Central memory CD4-positive, alpha-beta T cell (primary cell): ENCODE results near the gene FGGY.

Source experiments
- DNase-seq: peaks from one replicate; pipeline ENCODE4 v3.0.0; 2022

The FGGY gene

DNA sequence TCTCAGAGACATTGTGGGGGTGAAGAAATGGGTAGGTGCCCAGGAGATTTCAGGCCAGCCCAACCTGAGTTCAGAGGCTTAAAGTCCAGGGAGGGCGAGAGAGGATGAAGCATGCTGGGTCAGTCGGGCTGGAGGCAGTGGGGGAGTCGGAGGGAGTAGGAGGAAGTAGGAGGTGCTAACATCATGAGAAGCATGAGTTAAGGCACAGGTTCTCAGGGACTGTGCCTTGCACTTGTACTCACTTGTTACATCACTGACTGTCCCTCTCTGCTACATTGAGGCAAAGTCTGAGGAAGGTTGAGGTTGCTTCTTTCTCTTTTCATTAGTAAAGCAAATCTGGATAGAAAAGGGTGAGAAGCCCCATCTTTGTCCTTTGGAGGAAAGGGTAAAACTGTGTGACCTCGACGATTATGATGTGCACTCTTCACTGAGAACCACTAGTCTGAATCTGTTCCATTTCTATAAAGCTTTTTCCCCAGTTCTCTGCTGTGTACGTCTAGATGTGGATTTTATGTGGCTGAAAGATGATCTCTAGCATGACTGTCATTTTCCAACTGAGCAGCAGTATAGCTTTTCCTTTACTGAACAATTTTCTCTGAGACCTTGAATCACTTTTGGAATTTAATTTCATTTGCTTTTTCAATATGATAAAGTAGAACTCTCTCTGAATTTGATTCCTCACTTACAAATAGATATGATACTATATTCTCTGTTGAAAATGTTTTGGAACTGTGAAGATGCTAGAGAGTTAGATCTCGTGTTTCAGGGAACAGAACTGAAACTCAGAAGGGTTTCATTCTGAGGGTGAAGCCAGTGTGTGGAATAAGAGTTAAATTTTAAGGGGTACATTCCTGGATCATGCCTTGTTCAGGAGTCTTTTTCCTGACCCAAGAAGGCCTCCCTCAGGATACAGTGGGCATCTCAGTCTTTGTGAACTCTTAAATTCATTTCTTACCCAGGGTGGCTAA is 94.6 kb downstream of the FGGY start:
- no peak for DNase-seq

DNA sequence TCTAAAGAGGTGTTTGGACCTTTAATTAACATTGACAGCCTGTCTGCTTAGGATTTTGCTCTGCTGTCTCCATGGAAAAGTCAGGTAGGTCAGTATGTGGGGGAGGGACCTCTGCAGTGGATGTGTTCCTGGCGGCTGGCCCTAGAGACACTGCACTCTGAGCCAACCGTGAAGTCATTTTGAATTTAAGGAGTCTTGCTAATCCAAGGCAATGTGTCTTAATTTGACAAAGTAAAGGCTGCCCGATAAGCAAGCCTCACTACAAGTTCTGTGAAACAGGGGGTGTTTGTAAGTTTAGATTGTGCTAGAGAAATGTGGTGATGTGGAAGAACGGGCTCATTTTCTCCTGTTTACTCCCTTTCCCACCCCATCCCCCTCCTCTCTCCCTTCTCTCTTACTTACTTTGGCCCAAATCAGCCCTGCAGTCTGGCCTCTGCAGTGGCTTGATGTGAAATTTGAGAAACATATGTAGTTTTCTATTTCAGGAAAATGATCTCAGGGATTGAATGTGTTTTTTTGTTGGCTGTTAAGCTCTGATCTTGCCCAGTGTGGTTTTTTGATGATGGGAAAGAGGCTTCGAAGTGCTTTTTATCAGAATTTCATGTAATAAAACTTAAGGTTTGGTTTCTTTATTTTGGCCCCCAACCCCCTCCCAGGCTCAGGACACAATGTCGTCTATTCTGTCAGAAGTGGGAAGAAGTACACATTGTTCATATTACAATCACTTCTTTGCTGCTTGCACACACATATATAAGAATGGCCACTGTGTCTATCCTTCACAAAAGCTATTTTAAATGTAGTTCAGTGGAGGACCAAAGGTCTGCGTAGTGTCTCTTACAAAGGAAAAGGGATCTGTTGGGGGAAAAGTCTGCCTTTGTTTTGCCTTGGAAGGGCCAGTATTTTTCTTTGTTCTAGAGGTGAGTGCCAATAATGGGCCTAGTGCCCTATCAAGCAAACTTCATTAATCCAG is 96.6 kb downstream of the FGGY start:
- no peak for DNase-seq

DNA sequence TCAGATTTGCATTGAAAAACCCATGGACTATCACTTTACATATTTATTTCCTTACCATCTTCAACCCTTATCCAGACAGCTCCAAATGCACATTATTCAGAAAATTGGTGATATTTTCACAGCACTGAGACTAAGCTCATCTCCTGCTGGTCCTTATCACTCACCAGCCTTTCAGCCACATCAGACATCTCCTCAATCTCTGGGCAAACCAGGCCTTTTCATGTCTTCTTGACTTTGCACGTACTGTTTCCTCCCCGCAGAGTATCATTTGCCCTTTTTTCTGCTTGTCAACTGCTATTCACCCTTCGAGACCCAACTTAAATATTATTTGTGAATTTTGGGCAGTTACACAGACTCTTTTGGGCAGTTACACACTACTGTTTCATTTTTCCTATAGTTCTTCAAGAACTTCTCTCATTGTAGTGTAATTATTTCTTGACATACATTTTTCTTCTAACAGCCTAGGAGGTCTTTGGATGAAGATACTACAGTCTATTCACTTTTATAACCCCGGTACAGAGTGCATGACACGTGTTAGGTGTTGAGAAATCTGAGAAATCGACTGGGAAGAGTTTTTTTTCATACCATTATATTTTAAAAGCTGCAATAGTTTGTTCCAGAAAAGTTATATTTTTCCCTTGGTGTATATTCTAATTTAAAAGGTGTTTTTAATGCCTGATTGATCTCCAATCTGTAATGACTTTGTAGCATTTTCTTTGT is 98.0 kb downstream of the FGGY start:
- no peak for DNase-seq

DNA sequence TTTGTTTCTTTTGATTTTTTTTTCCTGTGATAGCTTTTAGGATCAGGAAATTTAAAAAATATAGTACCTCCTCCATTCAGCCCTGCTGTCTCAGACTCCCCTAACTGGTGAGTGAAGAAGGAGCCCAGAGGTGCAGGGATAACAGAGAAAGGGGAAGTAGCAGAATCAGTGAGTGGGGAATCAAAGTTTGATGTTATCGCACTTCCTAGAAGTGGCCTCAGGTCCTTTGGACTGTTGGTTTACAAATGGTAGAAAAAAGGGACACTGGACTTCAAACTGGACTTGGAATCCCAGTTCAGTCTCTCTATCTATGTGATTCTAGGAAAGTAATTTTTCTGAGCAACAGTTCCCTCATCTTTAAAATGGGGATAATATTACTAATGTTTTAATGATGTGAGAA is 99.5 kb downstream of the FGGY start:
- DNase-seq, result no peak

DNA sequence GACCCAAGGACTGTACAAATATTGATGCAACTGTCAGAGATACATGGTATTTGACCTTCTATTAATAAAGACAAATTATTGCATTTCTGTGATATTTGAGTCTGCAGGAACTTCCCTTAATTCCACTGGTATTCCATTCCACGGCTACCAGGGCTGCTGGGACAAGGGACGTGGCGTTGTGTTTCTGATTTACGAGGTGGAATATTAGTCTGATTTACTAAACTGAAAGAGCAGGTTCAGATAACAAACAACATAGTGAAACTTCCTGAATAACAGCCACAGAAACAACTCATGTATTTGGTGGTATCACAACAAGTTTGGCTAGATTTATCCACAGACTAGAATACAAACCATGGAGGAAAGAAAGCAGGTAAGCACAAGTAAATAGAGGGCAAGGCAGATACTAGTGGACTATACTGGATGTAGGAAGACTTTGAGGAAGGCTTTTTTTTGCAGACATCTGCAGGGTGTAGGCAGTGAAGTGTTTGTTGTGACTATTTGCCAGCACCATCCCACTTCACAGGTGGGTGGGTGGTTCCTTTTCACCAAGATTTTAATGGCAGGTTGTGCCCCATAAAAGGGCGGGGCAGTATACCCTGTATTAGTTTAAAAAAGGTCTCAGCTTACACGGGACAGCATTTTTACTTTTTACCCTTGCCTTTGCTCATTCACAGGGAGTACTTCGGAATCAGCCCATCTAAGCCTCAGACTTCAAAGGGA is 100.4 kb downstream of the FGGY start:
- DNase-seq, result no peak

DNA sequence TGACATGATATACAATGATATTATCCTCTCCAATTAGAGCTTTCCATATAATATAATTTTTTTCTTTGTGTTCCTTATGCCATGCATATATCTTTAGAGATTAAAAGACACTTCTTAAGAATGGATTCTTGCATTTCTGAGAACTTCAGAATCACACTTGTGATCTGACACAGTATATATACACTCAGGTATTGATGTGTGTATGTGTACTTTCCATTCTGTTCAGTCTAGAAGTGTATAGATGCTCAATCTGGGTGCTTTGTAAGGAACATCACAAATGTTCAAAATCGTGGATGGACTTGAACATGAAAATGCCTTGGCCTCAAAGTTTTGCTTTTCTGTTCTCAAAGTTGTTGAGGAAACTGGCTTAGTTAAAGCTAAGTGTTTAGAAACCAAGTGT is 102.7 kb downstream of the FGGY start:
- no peak for DNase-seq

DNA sequence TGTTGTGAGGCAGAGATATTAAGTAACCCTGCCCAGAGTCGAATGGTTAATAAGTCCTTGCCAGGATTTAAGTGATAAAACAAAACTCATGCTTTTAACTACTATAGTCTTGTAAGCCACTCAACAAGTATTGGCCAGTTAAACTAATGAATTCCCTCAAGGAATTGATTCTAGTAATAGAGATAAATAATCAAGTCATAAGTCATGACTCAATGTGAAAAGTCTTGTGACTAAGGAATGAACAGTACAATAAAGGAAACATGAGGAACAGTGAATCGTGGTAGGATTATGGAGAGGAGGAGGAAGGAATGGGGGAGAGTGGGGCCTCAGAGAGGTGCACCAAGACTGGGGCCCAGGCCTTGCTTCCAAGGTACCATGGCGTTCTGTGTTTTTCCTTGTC is 104.7 kb downstream of the FGGY start:
- no peak for DNase-seq

DNA sequence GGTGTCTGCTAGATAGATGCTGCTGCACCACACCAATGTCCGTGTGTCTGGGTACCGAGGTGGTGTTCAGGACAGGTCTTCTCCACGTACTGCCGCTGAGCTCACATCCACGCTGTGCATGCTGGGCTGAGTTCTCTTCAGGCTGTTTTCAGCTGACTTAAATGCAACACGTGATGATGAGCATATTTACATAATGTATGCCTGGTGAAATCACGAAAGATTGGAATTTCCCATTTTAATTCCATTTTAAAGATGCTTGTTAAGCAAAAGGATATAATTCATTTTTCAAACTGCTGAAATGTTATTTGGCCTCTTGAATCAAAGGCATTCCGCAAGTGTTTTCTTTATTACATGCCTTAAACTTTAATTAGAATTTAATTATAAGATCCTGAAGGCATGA is 107.9 kb downstream of the FGGY start:
- no peak for DNase-seq

DNA sequence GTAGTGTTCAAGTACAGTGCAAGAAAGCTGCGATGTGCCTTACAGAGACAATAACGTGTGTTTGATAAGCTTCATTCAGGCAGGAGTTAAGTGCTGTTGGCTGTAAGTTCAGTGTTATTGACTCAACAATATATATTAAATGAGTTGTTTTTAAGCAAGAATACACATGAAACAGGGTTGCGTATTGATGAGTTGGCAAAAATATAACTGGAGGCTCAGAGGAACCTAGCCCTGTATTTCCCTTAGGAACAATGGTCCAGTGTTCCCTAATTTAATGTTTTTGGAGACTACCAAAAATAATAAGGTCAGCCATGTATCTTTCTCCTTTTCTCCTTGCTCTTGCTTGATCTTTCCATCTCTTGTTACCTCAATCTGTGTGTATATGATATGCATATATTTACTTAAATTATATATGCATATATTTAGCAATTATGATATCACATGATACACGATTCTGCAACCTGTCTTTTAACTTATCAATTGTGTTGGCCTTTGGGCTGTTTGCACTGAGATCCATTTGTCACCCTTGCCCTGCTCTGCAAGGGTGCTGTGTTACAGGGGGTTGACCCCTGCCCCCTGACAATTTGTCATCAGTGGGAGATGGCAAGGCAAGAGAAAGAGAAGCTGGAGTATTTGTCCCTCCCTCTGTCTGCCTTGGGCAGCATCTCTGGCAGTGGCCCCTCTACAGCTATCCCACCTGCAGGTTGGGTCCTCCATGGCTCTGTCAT is 109.7 kb downstream of the FGGY start:
- DNase-seq, result no peak

DNA sequence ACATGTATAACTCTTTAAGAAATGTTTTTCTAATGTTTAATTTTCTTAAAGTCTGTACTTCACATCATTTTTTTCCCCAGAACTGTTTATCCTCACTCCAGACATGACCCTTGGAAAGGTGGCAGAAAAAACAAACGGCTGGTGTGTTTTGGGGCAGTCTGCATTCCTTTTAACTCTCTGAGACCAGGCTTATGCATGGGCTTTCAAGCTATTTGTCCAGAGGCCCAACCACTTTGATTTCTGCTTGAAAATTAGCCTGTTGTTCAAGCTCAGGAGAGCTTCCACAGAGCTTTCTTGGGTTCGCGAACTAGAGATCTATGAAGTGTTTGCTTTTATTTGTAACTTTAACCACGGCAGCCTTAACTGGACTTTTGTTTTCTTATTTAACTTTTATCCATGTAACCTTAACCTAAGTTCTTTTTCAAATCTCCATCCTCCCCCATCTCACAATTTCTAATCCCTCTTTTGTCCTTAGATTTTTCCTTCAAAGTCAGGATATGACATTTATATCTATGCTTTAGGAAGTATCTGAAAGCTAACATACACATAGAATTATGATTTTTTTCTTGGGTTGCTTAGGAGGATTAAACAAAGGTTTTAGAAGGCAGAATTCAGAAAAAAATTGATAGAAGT is 111.8 kb downstream of the FGGY start:
- no peak for DNase-seq

DNA sequence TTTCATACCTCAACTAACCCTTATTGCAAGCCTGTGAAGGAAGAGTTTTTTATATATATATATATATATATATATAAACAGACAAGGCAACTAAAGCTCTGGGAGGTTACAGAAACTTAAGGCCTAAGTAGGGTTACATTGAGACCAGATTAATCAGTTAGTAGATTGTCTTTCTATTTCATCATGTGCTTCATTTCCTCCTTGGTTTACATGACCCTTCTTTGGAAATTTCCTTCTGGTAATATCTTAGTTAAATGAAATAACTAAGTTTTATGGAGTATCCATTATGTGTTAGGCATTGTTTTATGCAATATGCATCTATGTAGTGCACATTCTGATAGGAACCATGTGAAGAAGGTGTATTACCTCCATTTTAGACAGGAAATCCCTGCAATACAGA is 112.7 kb downstream of the FGGY start:
- DNase-seq, result no peak

DNA sequence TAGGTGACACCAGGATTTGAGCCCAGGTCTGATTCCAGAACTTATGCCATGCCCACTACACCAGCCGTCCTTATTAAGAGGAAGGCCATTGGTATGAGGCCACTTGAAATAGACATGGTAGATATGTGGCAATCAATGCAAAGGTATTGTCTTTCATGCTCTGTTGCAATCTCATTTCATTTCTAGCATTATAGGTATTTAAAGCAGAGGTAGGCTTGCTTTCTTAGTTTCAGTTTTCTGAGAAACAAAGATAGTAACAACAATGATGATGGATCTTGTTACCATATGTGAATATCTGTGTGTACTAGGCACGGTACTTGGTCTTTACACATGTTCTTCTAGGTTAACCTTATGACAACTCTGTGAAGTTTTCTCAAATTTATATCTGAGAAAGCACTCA is 113.1 kb downstream of the FGGY start:
- DNase-seq, result no peak

DNA sequence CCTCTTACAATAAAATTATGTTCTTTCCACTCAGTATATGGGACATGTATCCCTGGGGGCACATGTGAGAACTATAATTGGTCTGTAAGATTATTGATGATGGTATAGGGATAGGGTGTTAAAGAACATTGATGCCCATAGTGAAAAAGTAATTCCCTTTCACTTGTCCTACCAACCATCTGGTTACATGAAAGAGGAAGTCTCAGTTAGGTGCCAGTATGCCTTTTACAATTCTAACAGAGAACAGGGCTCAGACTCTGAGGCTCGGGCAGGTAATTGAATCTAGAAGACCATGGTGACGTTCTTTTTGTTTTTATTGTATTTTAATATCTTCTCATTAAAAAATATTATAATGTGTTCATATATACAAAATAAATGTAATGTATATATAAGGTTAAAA is 113.6 kb downstream of the FGGY start:
- DNase-seq, result no peak

DNA sequence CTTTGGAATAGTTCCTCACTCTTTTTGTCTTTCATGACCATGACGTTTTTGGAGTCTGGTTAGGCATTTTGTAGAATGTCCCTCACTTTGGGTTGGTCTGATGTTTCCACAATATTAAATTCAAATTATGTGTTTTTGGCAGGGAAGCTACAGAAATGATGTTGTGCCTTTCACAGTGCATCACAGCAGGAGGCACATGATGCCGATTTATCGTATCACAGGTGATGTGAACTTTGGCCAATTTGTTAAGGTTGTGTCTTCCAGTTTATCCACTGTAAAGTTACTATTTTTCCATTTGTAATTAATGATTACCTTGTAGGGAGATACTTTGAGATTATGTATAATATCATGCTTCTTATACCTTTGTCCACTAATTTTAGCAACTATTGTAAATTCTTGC is 114.3 kb downstream of the FGGY start:
- DNase-seq, result no peak

DNA sequence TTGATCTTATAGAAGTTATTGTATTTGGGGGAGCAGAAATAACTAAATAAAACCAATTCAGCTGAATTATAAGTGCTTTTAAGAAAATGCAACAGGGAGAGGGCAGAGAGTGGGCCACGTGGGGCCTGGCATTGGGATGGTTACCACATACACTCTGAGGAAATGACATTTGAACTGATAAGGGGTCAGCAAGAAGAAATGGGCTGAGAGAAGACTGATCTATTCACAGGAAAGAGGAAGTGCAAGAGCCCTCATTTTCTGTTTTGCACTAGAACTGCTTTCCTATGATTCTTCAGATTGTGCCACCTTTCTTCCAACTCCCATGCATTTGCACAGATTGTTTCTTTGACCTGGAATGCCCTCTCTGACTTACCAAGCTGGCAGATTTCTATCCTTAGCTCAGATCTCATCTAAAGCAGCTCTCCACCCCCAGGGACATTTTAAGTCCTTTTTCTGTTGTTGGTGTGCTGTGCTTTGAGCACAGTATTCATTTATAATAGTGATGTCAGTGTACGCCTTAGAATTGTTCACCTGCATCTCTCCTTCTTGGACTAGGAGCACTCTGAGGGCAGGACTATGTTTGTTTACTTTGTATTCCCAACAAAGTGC is 115.9 kb downstream of the FGGY start:
- no peak for DNase-seq

DNA sequence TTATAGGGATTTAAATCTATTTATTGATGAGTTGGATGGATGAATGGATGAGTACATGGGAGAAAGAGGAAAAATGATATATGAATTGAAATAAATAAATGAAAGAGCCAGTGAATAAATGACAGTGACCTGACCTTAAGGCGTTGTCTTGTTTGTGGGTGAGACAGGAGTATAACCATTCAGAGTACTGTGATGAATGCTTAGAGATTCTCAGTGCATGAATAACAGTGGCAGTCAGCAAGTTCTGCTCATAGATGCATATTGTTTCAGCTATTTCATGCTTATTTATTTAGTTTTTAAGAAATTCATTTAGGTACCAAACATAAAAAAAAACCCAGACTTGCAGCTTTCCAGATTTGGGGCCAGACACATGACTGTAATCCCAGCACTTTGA is 116.4 kb downstream of the FGGY start:
- DNase-seq, result no peak

DNA sequence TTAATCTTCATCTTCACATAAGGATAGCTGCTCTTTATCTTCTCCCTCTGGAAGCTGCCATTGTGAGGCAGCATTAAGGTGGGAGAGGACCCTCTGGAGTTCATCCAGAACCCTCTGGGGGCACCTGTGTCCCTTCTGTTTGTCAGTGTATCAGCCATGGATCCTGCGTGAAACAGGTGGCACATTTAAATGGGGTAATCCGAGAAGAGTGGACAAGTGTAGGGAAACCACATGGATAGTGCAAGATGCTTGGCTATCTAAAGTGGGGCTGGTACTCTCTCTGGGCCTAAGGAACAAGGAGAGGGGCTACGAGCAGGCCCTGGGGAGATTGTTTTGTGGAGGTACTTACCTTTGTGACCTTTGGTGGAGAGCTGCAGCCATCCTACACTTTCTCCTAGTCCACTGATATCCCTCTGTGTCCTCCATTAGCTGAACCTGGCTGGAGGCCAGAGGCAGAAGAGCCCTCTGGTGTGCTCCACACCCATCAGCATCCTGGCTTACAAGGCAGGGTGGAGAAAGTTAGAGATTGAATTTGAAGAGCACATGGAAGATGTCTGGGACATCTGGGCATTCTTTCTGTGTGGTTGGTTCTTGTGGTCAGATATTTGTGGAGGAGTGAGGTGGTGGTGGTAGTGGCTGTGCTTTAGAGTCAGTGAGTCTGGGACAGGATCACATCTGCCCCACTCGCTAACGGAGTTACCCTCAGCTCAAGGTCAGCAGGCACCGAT is 117.7 kb downstream of the FGGY start:
- no peak for DNase-seq

DNA sequence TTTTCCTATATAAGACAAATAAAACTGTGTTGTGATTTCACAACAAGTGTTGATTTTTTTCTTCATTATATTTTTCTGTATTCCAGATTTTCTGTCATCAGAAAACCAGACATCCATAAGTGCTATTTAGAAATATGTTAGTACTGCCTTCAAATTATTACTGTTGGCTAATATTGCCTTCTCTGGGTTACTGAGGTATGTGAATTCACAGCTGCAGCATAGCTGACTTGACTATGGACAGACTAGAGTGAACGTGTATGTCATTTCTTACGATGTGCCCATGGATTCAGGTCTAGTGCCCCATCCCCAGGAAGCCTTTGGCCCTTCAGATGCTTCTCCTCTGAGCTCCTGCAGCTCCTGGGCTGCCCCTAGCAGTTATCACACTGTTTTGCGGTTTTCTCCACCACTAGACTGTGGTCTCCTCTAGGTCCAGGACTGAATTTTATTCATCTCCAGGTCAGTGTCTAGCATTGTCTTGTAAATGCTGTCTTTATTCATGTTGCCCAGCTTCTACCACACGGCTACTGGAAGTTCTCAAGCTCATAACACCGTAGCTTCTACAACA is 118.5 kb downstream of the FGGY start:
- DNase-seq, result no peak

DNA sequence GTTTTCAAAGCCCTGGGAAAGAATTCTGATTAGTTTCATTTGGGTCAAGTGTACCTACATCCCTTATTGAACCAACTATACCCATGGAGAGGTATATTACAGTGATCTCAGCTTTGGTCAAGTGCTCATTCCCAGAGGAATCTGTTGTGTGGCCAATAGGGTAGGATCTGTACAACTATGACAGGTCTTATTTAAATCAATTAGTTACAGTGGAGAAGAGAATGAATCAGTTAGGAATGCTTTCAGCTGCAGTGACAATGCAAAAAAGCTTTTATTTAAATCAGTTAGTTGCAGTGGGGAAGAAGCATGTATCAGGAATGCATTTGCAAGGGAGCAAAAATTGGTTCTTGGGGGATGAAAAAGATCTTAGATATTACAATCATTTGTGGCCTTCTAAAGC is 119.0 kb downstream of the FGGY start:
- DNase-seq, result no peak

DNA sequence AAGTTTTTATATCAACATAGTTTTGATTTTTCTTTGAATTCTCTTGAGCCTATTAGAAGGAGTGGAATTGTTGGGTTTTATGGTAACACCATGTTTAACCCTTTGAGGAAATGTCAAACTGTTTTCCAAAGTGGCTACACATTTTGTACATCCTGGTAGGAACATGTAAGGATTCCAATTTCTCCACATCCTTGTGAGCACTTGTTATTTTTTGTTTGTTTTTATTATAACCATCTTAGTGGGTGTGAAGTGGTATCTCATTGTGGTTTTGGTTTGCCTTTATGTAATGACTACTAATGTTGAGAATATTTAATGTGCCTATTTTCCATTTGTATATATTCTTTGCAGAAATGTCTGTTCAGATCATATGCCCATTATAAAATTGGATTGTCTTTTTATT is 120.5 kb downstream of the FGGY start:
- no peak for DNase-seq
